Testis (tissue), 3 donors: ENCODE results near the gene KIAA0586. TPM values are rescaled to one million over a fixed set of nuclear protein-coding genes. Genes with fewer than 3 reads are reported as not detected.
"Not testable (repeated sequence)": the region's sequence is repeated elsewhere in the genome, so short reads cannot be mapped to it uniquely, and the experiment has no call there.

Experiments used
- DNase-seq: peaks from one replicate; pipeline ENCODE4 v3.0.0-alpha.2; 2019
- H3K27ac ChIP-seq, 2 donors: fragments of 200-600 bp; sonication (generic); one replicate each; pipeline ENCODE4 v1.5.1; 2019
- H3K27me3 ChIP-seq: fragments of 200-600 bp; sonication (generic); one replicate; pipeline ENCODE4 v1.5.1; 2019
- H3K36me3 ChIP-seq: fragments of 200-600 bp; sonication (generic); one replicate; pipeline ENCODE4 v1.5.1; 2017; ENCODE audit warnings: low read depth; ENCODE audit errors: missing control alignments
- H3K4me1 ChIP-seq: fragments of 200-600 bp; sonication (generic); one replicate; pipeline ENCODE4 v1.5.1; 2019
- H3K4me3 ChIP-seq, 2 donors: fragments of 200-600 bp; sonication (generic); one replicate each; pipeline ENCODE4 v1.5.1; 2017 to 2019
- H3K9me3 ChIP-seq: fragments of 200-600 bp; sonication (generic); one replicate; pipeline ENCODE4 v1.5.1; 2017
- CTCF ChIP-seq, 3 experiments: fragments of 450-650 bp in 2 of 3; fragments of 200-600 bp in 1 of 3; sonication (generic) in 1 of 3; IDR thresholded peaks; one replicate each; pipeline ENCODE4 v1.5.1; 2016 to 2019; ENCODE audit warnings: antibody characterized with exemption in 3 of 3, mild to moderate bottlenecking in 2 of 3, moderate library complexity in 1 of 3
- POLR2A ChIP-seq: fragments of 450-650 bp; IDR thresholded peaks from one replicate; pipeline ENCODE4 v1.6.1; 2017; ENCODE audit warnings: antibody characterized with exemption, mild to moderate bottlenecking, moderate library complexity
- WGBS, 2 donors: methylation state at CpG; one replicate each; pipeline ENCODE4 v1.1.5; 2018; 5-methylcytosine and 5-hydroxymethylcytosine counted together
- intact Hi-C: fragments of 100-400 bp; cut with DNase I; formaldehyde crosslinking; loops from one replicate; pipeline ENCODE4 v1.15.1; 2023; ENCODE audit warnings: low total_unique reads
- polyA plus RNA-seq: library from polyadenylated mRNA; stranded (reverse); fragments of 350-450 nt; fragmentation: Illumina TruSeq; extraction: RNeasy Lipid Tissue Mini Kit (QIAGEN cat#74804); gene quantifications from one replicate; pipeline ENCODE4 v1.2.3, GENCODE V29; 2014; ENCODE audit warnings: low read depth, low replicate concordance; ENCODE audit not compliant: insufficient read depth
- total RNA-seq, 2 donors: library from RNA; depleted of rRNA; stranded (reverse); fragments of >200 nt; gene quantifications; one replicate each; pipeline ENCODE4 v1.2.3, GENCODE V29; 2016

KIAA0586 gene
- total and polyA plus RNA-seq, 3 donors from 2014 or later: 38.7 to 62.0 (median 46.2) TPM

- Histone ChIP-seq H3K4me1 (no peaks in the 10 kb centered on the region), H3K27me3 (no peaks in the 10 kb centered on the region), H3K4me3 (no peak overlapping the region), H3K27ac (no peak overlapping the region), H3K36me3 (no peaks in the 10 kb centered on the region), H3K9me3 (no peaks in the 10 kb centered on the region)
- TF ChIP-seq POLR2A: no peak
- no peak for TF ChIP-seq CTCF (IDR thresholded peaks at IDR 0.05)
- WGBS, 2 donors: 44 to 71% methylated on average over 1 of the region's 1 CpG
- intact Hi-C loops: no loop called here
- DNase-seq: no peak
Observed at GRCh38 chr14:58575956-58576355, 148.4 kb downstream of the KIAA0586 start.

- H3K27me3 ChIP-seq, DNase-seq, H3K27ac ChIP-seq, H3K36me3 ChIP-seq, H3K4me3 ChIP-seq, intact Hi-C loops, H3K4me1 ChIP-seq, H3K9me3 ChIP-seq: not testable (repeated sequence)
Observed at GRCh38 chr14:58580035-58580434, 152.5 kb downstream of the KIAA0586 start.

GRCh38 chr14:58581389-58581788 lies 153.9 kb downstream of the KIAA0586 start:
- H3K9me3 ChIP-seq, intact Hi-C loops, H3K27me3 ChIP-seq, H3K36me3 ChIP-seq, H3K4me3 ChIP-seq, H3K4me1 ChIP-seq, DNase-seq, H3K27ac ChIP-seq: not testable (repeated sequence)
- WGBS, 2 donors: 83 to 94% methylated on average over 1 of the region's 1 CpG

GRCh38 chr14:58584383-58584782 lies 156.9 kb downstream of the KIAA0586 start:
- intact Hi-C loops: no loop called here
- no peak for TF ChIP-seq POLR2A
- no peak for TF ChIP-seq CTCF (IDR thresholded peaks at IDR 0.05)
- no peak for DNase-seq
- no peak overlapping the region for H3K4me3 ChIP-seq
- no peaks in the 10 kb centered on the region for H3K27me3 ChIP-seq
- 94 to 96% methylated on average over 1 of the region's 1 CpG for WGBS, 2 donors
- no peaks in the 10 kb centered on the region for H3K4me1 ChIP-seq
- no peaks in the 10 kb centered on the region for H3K9me3 ChIP-seq
- H3K36me3 ChIP-seq: no peaks in the 10 kb centered on the region
- no peak overlapping the region for H3K27ac ChIP-seq

GRCh38 chr14:58587271-58587670 lies 159.8 kb downstream of the KIAA0586 start:
- no peak for TF ChIP-seq POLR2A
- TF ChIP-seq CTCF (IDR thresholded peaks at IDR 0.05): no peak
- Histone ChIP-seq H3K36me3 (no peaks in the 10 kb centered on the region), H3K27me3 (no peaks in the 10 kb centered on the region), H3K27ac (no peak overlapping the region), H3K4me1 (no peaks in the 10 kb centered on the region), H3K9me3 (no peaks in the 10 kb centered on the region), H3K4me3 (no peak overlapping the region)
- 26 to 47% methylated on average over 1 of the region's 1 CpG for WGBS, 2 donors
- intact Hi-C loops: no loop called here
- no peak for DNase-seq

GRCh38 chr14:58588321-58588720 lies 160.8 kb downstream of the KIAA0586 start:
- 81 to 90% methylated on average over 15 to 18 of the region's 18 CpGs for WGBS, 2 donors

More at GRCh38 chr14:58588321-58588720, 160.8 kb downstream of the KIAA0586 start:
- H3K9me3 ChIP-seq, H3K4me1 ChIP-seq, DNase-seq, H3K36me3 ChIP-seq, H3K4me3 ChIP-seq, H3K27me3 ChIP-seq, H3K27ac ChIP-seq, intact Hi-C loops: not testable (repeated sequence)
